Smooth muscle cell (in vitro differentiated cells): ENCODE measurements around the gene SDHAF2. TPM values are rescaled to one million over a fixed set of nuclear protein-coding genes. Genes with fewer than 3 reads are reported as not detected.
"Not testable (repeated sequence)": the region's sequence is repeated elsewhere in the genome, so short reads cannot be mapped to it uniquely, and the experiment has no call there.

ENCODE experiments used
- DNase-seq: peaks from one replicate; lab custom pipeline; 2025; ENCODE audit not compliant: unreplicated experiment; lab: John Stamatoyannopoulos, UW
- H2AFZ ChIP-seq: fragments of 200-600 bp; sonication (generic); 2 replicates; pipeline ENCODE4 v1.6.0; 2016; ENCODE audit warnings: antibody characterized with exemption, low read depth, mild to moderate bottlenecking
- H3F3A ChIP-seq: fragments of 200-600 bp; sonication (generic); 2 replicates; pipeline ENCODE4 v1.6.0; 2017; ENCODE audit warnings: antibody characterized with exemption, low read depth
- H3K27ac ChIP-seq: fragments of 200-600 bp; sonication (generic); 2 replicates; pipeline ENCODE4 v1.5.1; 2016; ENCODE audit warnings: low read depth, mild to moderate bottlenecking
- H3K27me3 ChIP-seq: fragments of 200-600 bp; sonication (generic); 2 replicates; pipeline ENCODE4 v1.6.1; 2016; ENCODE audit warnings: low read depth, mild to moderate bottlenecking
- H3K36me3 ChIP-seq: fragments of 200-600 bp; sonication (generic); 2 replicates; pipeline ENCODE4 v1.5.1; 2016; ENCODE audit warnings: low read depth
- H3K4me1 ChIP-seq: fragments of 200-600 bp; sonication (generic); 2 replicates; pipeline ENCODE4 v1.5.1; 2016; ENCODE audit warnings: low read depth
- H3K4me2 ChIP-seq: fragments of 200-600 bp; sonication (generic); 2 replicates; pipeline ENCODE4 v1.6.0; 2016; ENCODE audit warnings: mild to moderate bottlenecking
- H3K4me3 ChIP-seq: fragments of 200-600 bp; sonication (generic); 2 replicates; pipeline ENCODE4 v1.5.1; 2016; ENCODE audit warnings: mild to moderate bottlenecking
- H3K79me2 ChIP-seq: fragments of 200-600 bp; sonication (generic); 2 replicates; pipeline ENCODE4 v1.6.0; 2016; ENCODE audit warnings: low read depth, mild to moderate bottlenecking
- H3K9ac ChIP-seq: fragments of 200-600 bp; sonication (generic); 2 replicates; pipeline ENCODE4 v1.6.0; 2016; ENCODE audit warnings: low read depth
- H3K9me3 ChIP-seq: fragments of 200-600 bp; sonication (generic); replicated peaks from 2 replicates; pipeline ENCODE4 v1.5.1; 2016; ENCODE audit warnings: low read depth
- H4K20me1 ChIP-seq: fragments of 200-600 bp; sonication (generic); 2 replicates; pipeline ENCODE4 v1.6.0; 2016; ENCODE audit warnings: low read depth
- CTCF ChIP-seq: fragments of 200-600 bp; sonication (generic); IDR thresholded peaks from 2 replicates; pipeline ENCODE4 v1.5.1; 2017; ENCODE audit warnings: borderline replicate concordance, mild to moderate bottlenecking, antibody characterized with exemption; ENCODE audit not compliant: insufficient read depth, poor library complexity, severe bottlenecking
- WGBS: methylation state at CpG from one replicate; pipeline ENCODE4 v1.1.7; 2016; ENCODE audit warnings: low lambda C conversion rate; 5-methylcytosine and 5-hydroxymethylcytosine counted together
- polyA plus RNA-seq: library from polyadenylated mRNA; unstranded; fragments of >200 nt; fragmentation: Nextera tagmentation; extraction: Ambion mirVana; gene quantifications from 2 replicates; pipeline ENCODE4 v1.2.1, GENCODE V29; 2016
- total RNA-seq: library from RNA; depleted of rRNA; stranded (reverse); fragments of >200 nt; gene quantifications from 2 replicates; pipeline ENCODE4 v1.2.3, GENCODE V29; 2014

Gene SDHAF2
- total and polyA plus RNA-seq, 2 experiments from 2014 or later, result 25.0 to 47.1 TPM

- WGBS, result 93% methylated on average over 3 of the region's 3 CpGs
- H3K36me3 ChIP-seq, result no peaks in the 10 kb centered on the region
- no peak overlapping the region for H3K9ac ChIP-seq
- no peaks in the 10 kb centered on the region for H3K27me3 ChIP-seq
- H2AFZ ChIP-seq, result no peak overlapping the region
- no peaks in the 10 kb centered on the region for H3F3A ChIP-seq
- H3K4me1 ChIP-seq, result no peaks in the 10 kb centered on the region
- TF ChIP-seq CTCF, result no peak
- no peak overlapping the region for H3K4me3 ChIP-seq
- no peak overlapping the region for H3K4me2 ChIP-seq
- H3K79me2 ChIP-seq, result no peaks in the 10 kb centered on the region
- peaks cover 57% of the 10 kb centered on the region for H4K20me1 ChIP-seq
- H3K9me3 ChIP-seq, result no peaks in the 10 kb centered on the region
- no peak overlapping the region for H3K27ac ChIP-seq
- no peak for DNase-seq
Observed at GRCh38 chr11:61453695-61454094, 23.8 kb downstream of the SDHAF2 start.

- peaks cover 57% of the 10 kb centered on the region for H4K20me1 ChIP-seq
- H3K9ac ChIP-seq, result no peak overlapping the region
- no peaks in the 10 kb centered on the region for H3F3A ChIP-seq
- H3K36me3 ChIP-seq, result no peaks in the 10 kb centered on the region
- H3K4me1 ChIP-seq, result no peaks in the 10 kb centered on the region
- H3K4me2 ChIP-seq, result no peak overlapping the region
- no peak overlapping the region for H3K4me3 ChIP-seq
- no peak for TF ChIP-seq CTCF
- no peaks in the 10 kb centered on the region for H3K27me3 ChIP-seq
- H3K27ac ChIP-seq, result no peak overlapping the region
- H3K79me2 ChIP-seq, result no peaks in the 10 kb centered on the region
- 93% methylated on average over 7 of the region's 7 CpGs for WGBS
- no peaks in the 10 kb centered on the region for H3K9me3 ChIP-seq
- DNase-seq, result no peak
- no peak overlapping the region for H2AFZ ChIP-seq
Observed at GRCh38 chr11:61454520-61454919, 24.6 kb downstream of the SDHAF2 start.

- Histone ChIP-seq H3K27ac (no peak overlapping the region), H3K79me2 (no peaks in the 10 kb centered on the region), H4K20me1 (peaks cover 59% of the 10 kb centered on the region), H3K4me2 (no peak overlapping the region), H3K27me3 (no peaks in the 10 kb centered on the region), H3F3A (no peaks in the 10 kb centered on the region), H3K9me3 (no peaks in the 10 kb centered on the region), H2AFZ (no peak overlapping the region), H3K36me3 (no peaks in the 10 kb centered on the region), H3K4me3 (no peak overlapping the region), H3K9ac (no peak overlapping the region), H3K4me1 (no peaks in the 10 kb centered on the region)
- TF ChIP-seq CTCF, result no peak
- DNase-seq, result no peak
- WGBS, result 86% methylated on average over 3 of the region's 3 CpGs
Observed at GRCh38 chr11:61460474-61460881, 30.6 kb downstream of the SDHAF2 start.

GRCh38 chr11:61460986-61461385 is 31.1 kb downstream of the SDHAF2 start:
- peaks cover 60% of the 10 kb centered on the region for H4K20me1 ChIP-seq
- H3K36me3 ChIP-seq, result no peaks in the 10 kb centered on the region
- H3K79me2 ChIP-seq, result no peaks in the 10 kb centered on the region
- no peak overlapping the region for H2AFZ ChIP-seq
- no peak overlapping the region for H3K4me3 ChIP-seq
- DNase-seq, result no peak
- no peak overlapping the region for H3K9ac ChIP-seq
- 95% methylated on average over 5 of the region's 5 CpGs for WGBS
- no peaks in the 10 kb centered on the region for H3F3A ChIP-seq
- no peaks in the 10 kb centered on the region for H3K9me3 ChIP-seq
- H3K27ac ChIP-seq, result no peak overlapping the region
- TF ChIP-seq CTCF, result no peak
- no peaks in the 10 kb centered on the region for H3K4me1 ChIP-seq
- no peak overlapping the region for H3K4me2 ChIP-seq
- H3K27me3 ChIP-seq, result no peaks in the 10 kb centered on the region

GRCh38 chr11:61467602-61468001 is 37.7 kb downstream of the SDHAF2 start:
- not testable (repeated sequence) for H3K4me2 ChIP-seq, H3F3A ChIP-seq, H3K79me2 ChIP-seq, H3K36me3 ChIP-seq, H3K27ac ChIP-seq, DNase-seq, H3K9me3 ChIP-seq, H2AFZ ChIP-seq, H3K27me3 ChIP-seq, H3K9ac ChIP-seq, H3K4me3 ChIP-seq, H3K4me1 ChIP-seq
- peaks cover 44% of the 10 kb centered on the region for H4K20me1 ChIP-seq
- 86% methylated on average over 6 of the region's 6 CpGs for WGBS
